ENCODE results near the gene GGCX.
"Not testable (repeated sequence)": the region's sequence is repeated elsewhere in the genome, so short reads cannot be mapped to it uniquely, and the experiment has no call there.

The GGCX gene

DNA sequence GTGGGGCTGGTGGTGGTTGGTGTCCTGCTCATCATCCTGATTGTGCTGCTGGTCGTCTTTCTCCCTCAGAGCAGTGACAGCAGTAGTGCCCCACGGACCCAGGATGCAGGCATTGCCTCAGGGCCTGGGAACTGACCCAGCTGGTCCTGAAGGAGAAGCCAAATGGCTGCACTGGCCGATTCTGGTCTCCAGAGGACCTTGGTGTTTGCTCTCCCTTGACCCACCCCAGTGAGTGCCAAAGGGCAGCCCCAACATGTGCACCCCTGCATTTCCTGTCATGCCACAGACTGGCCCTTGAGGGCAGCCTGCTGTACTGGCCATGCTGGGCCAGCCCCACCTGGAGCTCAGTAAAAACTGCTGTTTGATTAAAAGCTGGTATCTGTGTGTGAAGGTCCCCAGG, 31.7 kb upstream of the GGCX start:
- no peak for DNase-seq

- DNase-seq = not testable (repeated sequence)
Observed at GRCh38 chr2:85592299-85592698, 31.0 kb upstream of the GGCX start.

GRCh38 chr2:85591563-85591962, 30.3 kb upstream of the GGCX start:
- DNase-seq = no peak

GRCh38 chr2:85590950-85591349, 29.7 kb upstream of the GGCX start:
- no peak for DNase-seq

DNA sequence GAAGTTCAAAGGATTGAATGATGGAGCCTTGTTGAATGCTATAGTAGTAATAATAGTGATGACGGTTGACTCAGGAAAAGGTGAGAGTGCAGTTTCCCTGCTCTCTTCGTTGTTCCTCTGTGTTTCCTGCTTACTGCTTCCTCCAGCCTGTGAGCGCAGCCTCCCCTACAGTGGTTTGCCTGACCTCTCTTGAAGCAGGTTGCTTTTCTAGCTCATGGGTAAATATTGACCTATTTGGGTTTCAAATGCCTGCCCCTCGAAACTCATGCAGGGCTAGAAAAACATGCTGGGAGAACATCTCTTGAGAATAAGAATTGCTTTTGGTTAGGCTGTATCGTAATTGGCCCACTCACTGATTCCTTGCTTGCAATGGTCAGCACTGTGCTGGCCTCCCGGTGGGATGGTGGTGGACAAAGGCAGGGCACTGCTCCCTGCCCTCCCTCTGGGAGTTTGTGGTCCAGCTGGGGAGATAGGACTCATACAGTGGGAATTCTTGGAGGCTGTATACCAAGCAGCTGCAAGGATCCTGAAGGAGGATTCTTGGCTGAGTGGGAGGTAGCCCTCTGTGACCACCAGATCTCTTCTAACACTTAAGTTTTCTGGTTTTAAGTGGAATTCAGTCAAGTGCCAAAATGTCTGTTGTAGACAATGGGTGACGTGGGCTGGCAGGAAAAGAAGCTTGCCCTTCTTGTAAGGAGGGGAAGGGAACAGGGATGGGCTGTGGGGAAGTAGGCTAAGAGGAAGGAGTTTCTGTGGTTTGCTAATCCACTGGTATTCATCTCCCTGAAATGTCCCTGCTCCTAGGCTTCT, 28.9 kb upstream of the GGCX start:
- peak; percentile 84 for DNase-seq

GRCh38 chr2:85589181-85589580, 27.9 kb upstream of the GGCX start:
- DNase-seq = no peak

GRCh38 chr2:85588645-85589044, 27.4 kb upstream of the GGCX start:
- DNase-seq = no peak

DNA sequence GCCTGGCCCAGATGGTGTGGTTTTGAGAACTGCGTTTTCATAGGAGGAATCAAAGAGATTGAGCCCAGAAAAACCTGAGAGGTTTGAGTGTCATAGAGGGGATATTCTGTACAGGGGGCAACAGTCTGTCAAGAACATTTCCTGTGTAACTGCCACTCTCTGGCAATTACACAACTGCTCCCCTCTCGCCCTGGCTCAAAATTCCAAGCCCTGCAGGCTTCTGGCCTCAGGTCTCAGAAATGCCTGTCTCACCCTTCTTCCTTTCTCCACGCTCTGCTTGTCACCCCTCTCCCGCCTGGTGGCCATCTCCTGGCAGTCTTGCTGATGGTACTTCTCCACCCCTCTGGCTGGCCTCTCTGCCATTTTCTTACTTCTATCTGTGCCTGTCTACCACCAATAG, 26.9 kb upstream of the GGCX start:
- no peak for DNase-seq

- DNase-seq = peak; percentile 90
Observed at GRCh38 chr2:85585781-85586105, 24.4 kb upstream of the GGCX start.

GRCh38 chr2:85584857-85585780, 23.8 kb upstream of the GGCX start:
- DNase-seq = peak; percentile 82

DNA sequence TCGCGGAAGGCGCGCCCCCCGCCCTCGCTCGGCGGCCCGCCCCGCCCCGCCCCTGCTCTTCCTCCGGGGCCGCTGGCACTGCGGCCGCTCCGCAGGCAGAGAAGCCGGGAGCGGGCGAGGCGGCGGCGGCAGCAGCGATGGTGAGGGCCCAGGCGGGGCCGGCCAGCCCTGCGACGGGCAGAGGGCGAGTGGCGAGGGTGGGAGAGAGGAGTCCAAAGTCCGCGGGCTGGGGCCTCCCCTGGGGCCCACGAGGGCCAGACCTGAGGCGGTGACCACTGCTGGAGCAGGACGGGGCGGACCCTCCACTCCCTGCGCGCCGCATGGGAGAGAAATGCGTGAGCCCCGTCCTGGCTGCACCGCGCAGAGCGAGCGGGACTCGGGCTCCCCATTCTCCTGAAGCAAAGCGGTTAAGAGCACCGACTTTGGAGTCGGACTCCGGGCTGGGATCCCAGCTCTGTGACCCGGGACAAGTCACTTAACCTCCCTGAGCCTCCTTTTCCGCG, 23.1 kb upstream of the GGCX start, which contains the start of gene VAMP5:
Gene VAMP5, plus strand, starts transcription at position 78 of the 503 bp plus-strand sequence. Its CDS starts 60 bp downstream, at position 138.
- peak; percentile 31 for DNase-seq

GRCh38 chr2:85583667-85584353, 22.5 kb upstream of the GGCX start:
- no peak for DNase-seq

GRCh38 chr2:85582492-85582891, 21.2 kb upstream of the GGCX start:
- DNase-seq = no peak

DNA sequence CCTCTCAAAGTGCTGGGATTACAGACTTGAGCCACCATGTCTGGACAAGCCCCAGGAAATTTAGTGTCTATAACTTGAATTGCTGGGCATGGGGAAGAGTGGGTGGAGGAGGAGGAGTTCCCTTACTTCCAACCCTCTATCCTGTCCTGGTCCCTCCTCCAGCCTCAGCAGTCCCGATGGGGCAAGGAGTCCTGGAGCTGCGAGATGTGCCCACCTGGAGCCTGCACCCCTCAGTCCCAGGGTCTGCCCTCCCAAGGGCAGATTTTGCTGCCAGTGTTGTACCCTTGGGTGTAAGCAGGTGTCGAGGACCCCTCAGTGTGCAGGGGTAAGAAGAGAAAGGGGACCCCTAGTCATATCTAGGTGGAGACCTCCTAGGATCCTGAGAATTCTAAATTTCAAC, 18.9 kb upstream of the GGCX start:
- no peak for DNase-seq

- no peak for DNase-seq
Observed at GRCh38 chr2:85579266-85579935, 18.1 kb upstream of the GGCX start.

GRCh38 chr2:85578243-85579180, 17.2 kb upstream of the GGCX start:
- no peak for DNase-seq

GRCh38 chr2:85577386-85578242, 16.3 kb upstream of the GGCX start, which contains the start of gene VAMP8:
VAMP8 (plus strand) TSS chr2:85577586; CDS start chr2:85577647, 61 bp downstream.
- no peak for DNase-seq

DNA sequence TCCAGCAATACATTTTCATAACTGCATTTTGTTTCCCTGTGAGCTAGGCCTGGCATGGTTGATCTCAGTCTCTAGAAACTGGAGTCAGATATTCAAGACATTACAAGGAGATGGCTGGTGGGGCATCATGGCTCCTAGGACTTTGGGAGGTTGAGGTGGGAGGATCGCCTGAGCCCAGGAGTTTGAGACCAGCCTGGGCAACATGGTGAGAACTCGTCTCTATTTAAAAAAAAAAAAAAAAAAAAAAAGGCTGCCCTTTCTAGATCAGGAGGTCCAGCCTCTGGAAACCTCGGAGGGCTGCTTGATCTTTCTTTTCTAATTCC, 15.7 kb upstream of the GGCX start:
- DNase-seq = no peak

DNA sequence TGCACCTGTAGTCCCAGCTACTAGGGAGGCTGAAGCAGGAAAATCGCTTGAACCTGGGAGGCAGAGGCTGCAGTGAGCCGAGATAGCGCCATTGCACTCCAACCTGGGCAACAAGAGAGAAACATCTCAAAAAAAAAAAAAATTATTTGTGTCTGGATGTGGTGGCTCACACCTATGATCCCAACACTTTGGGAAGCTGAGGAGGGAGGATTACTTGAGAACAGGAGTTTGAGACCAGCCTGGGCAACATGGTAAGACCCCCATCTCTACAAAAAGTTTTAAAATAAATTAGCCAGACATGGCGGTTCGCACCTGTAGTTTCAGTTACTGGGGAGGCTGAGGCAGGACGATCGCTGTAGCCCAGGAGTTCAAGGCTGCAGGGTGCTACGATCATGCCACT, 14.4 kb upstream of the GGCX start:
- no peak for DNase-seq

DNA sequence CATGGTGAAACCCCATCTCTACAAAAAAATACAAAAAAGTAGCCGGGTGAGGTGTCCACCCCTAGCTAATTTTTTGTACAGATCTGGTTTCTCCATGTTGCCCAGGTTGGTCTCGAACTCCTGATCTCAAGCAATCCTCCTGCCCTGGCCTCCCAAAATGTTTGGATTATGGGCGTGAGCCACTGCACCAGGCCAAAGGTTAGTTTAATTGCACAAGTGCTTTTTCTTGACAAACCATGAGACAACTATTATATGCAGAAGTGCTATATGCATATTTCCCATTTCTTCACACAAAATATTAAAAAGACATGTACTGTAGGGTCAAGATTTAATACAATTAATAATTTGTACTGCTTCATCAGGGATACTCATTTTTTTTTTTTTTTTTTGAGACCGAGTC, 5.0 kb upstream of the GGCX start:
- DNase-seq = no peak
